ENCODE measurements around the gene HPSE.
"Not testable (repeated sequence)": the region's sequence is repeated elsewhere in the genome, so short reads cannot be mapped to it uniquely, and the experiment has no call there.

HPSE gene

GRCh38 chr4:83329521-83330110 is 5.0 kb downstream of the HPSE start:
- no peak for DNase-seq

- no peak for DNase-seq
Observed at GRCh38 chr4:83328521-83329187, 6.0 kb downstream of the HPSE start.

- DNase-seq = no peak
Observed at GRCh38 chr4:83326546-83326945, 8.1 kb downstream of the HPSE start.

GRCh38 chr4:83325306-83325705 is 9.3 kb downstream of the HPSE start:
- DNase-seq = not testable (repeated sequence)

- DNase-seq = no peak
Observed at GRCh38 chr4:83323136-83323535, 11.5 kb downstream of the HPSE start.

GRCh38 chr4:83320548-83320947 is 14.1 kb downstream of the HPSE start:
- DNase-seq = peak; percentile 41

- no peak for DNase-seq
Observed at GRCh38 chr4:83318666-83319065, 16.0 kb downstream of the HPSE start.

- no peak for DNase-seq
Observed at GRCh38 chr4:83317671-83318070, 17.0 kb downstream of the HPSE start.

- no peak for DNase-seq
Observed at GRCh38 chr4:83316459-83317165, 18.0 kb downstream of the HPSE start.

GRCh38 chr4:83315341-83315870 is 19.2 kb downstream of the HPSE start:
- DNase-seq = no peak

- no peak for DNase-seq
Observed at GRCh38 chr4:83308672-83309071, 26.0 kb downstream of the HPSE start.

GRCh38 chr4:83307920-83308319 is 26.7 kb downstream of the HPSE start:
- no peak for DNase-seq

- no peak for DNase-seq
Observed at GRCh38 chr4:83305187-83305586, 29.5 kb downstream of the HPSE start.

- DNase-seq = no peak
Observed at GRCh38 chr4:83297548-83298260, 36.9 kb downstream of the HPSE start.

GRCh38 chr4:83293305-83294046 is 41.2 kb downstream of the HPSE start:
- no peak for DNase-seq

- not testable (repeated sequence) for DNase-seq
Observed at GRCh38 chr4:83290059-83290774, 44.4 kb downstream of the HPSE start.

- not testable (repeated sequence) for DNase-seq
Observed at GRCh38 chr4:83288381-83288780, 46.3 kb downstream of the HPSE start.

GRCh38 chr4:83285055-83285407 is 49.6 kb downstream of the HPSE start:
- DNase-seq = peak; percentile 78

GRCh38 chr4:83284193-83285054 is 50.2 kb downstream of the HPSE start, which contains the start of gene COQ2:
Gene COQ2, minus strand, starts transcription at chr4:83284798. Its CDS starts 34 bp downstream, at chr4:83284764.
- peak; percentile 93 for DNase-seq

GRCh38 chr4:83283181-83283580 is 51.5 kb downstream of the HPSE start:
- DNase-seq = no peak

- peak; percentile 48 for DNase-seq
Observed at GRCh38 chr4:83282049-83282535, 52.6 kb downstream of the HPSE start.
